OCI-LY3 (cell line): ENCODE results near the gene AFTPH.

Source experiments
- CTCF ChIP-seq: fragments of 200-600, 300-600 bp; sonication (generic); IDR thresholded peaks from 2 replicates; pipeline ENCODE4 v1.5.1; 2014; ENCODE audit warnings: antibody characterized with exemption, low read length, low read depth
- EZH2phosphoT487 ChIP-seq: fragments of 200-600 bp; shearing (Covaris generic); IDR thresholded peaks from 2 replicates; pipeline ENCODE4 v1.6.1; 2018; ENCODE audit warnings: antibody characterized with exemption, mixed run types, low read depth

- no peak for TF ChIP-seq CTCF
- TF ChIP-seq EZH2phosphoT487: no peak
These were observed 17.4 kb upstream of the AFTPH start for GRCh38 chr2:64506686-64507085.
